B cell (primary cell): ENCODE data around the gene LENEP. TPM values are rescaled to one million over a fixed set of nuclear protein-coding genes. Genes with fewer than 3 reads are reported as not detected.
A peak's percentile ranks its signal among the peaks of the same experiment; 100 is the strongest.

Source experiments
- ATAC-seq: fragments of 200-7000 bp; cut with Tn5 transposase; one replicate; pipeline ENCODE4 v1.10.0; 2021; ENCODE audit warnings: low read depth, mild to moderate bottlenecking, moderate number of reproducible peaks, moderate library complexity
- CTCF ChIA-PET: fragments of 350-600 bp; sonication (Branson Sonifier 250); formaldehyde crosslinking; loops from one replicate; lab custom pipeline; 2021; ENCODE audit warnings: antibody characterized with exemption, inconsistent platforms; lab: Charles Lee
- POLR2A ChIA-PET: fragments of 350-600 bp; sonication (Branson Sonifier 250); formaldehyde crosslinking; loops from one replicate; lab custom pipeline; 2021; ENCODE audit warnings: antibody characterized with exemption; lab: Charles Lee
- DNase-seq: peaks from one replicate; pipeline ENCODE4 v3.0.0; 2013
- H2AFZ ChIP-seq: 2 replicates; pipeline ENCODE4 v1.6.1; 2012; ENCODE audit warnings: mild to moderate bottlenecking, low read depth, low read length; ENCODE audit not compliant: insufficient read depth, poor library complexity, severe bottlenecking
- H3K27ac ChIP-seq, 2 donors: 1 replicate in 1 of 2; 2 replicates in 1 of 2; pipeline ENCODE4 v1.5.1; 2012 to 2013; ENCODE audit warnings: low read length in 2 of 2, mild to moderate bottlenecking in 2 of 2, moderate library complexity in 1 of 2
- H3K27me3 ChIP-seq, 4 experiments: fragments of 200-600 bp in 1 of 4; sonication (generic) in 1 of 4; replicated peaks in 1 of 4; 1 replicate in 2 of 4; 2 replicates in 2 of 4; pipeline versions ENCODE4 v1.6.1 to v1.7.0; 2013 to 2016; ENCODE audit warnings: low read length in 3 of 4, mild to moderate bottlenecking in 2 of 4, mixed read lengths in 1 of 4, moderate library complexity in 1 of 4; ENCODE audit not compliant: insufficient read depth in 4 of 4, control insufficient read depth in 3 of 4; ENCODE audit errors: control extremely low read depth in 1 of 4
- H3K36me3 ChIP-seq, 2 experiments: replicated peaks in 1 of 2; 1 replicate in 1 of 2; 2 replicates in 1 of 2; pipeline versions ENCODE4 v1.6.1 to v1.7.1; 2013; ENCODE audit warnings: low read length in 1 of 2; ENCODE audit not compliant: insufficient read depth in 2 of 2, control insufficient read depth in 1 of 2; ENCODE audit errors: control extremely low read depth in 1 of 2, extremely low read depth in 1 of 2
- H3K4me1 ChIP-seq, 2 donors: fragments of 200-600 bp in 1 of 2; sonication (generic) in 1 of 2; 1 replicate in 1 of 2; 2 replicates in 1 of 2; pipeline versions ENCODE4 v1.5.1 to v1.6.1; 2013 to 2017; ENCODE audit warnings: low read length in 2 of 2; ENCODE audit not compliant: control insufficient read depth in 2 of 2, insufficient read depth in 2 of 2
- H3K4me2 ChIP-seq: replicated peaks from 2 replicates; pipeline ENCODE3; 2012; ENCODE audit warnings: mild to moderate bottlenecking, low read depth, low read length; ENCODE audit not compliant: poor library complexity, severe bottlenecking
- H3K4me3 ChIP-seq, 5 experiments: fragments of 200-600 bp in 1 of 5; sonication (generic) in 1 of 5; 1 replicate in 3 of 5; 2 replicates in 2 of 5; pipeline versions ENCODE4 v1.5.1 to v1.7.0; 2011 to 2016; ENCODE audit warnings: low read length in 4 of 5, mild to moderate bottlenecking in 4 of 5, low read depth in 2 of 5, control low read depth in 1 of 5, moderate library complexity in 1 of 5; ENCODE audit not compliant: insufficient read depth in 1 of 5; ENCODE audit errors: control extremely low read depth in 1 of 5, extremely low read depth in 1 of 5
- H3K79me2 ChIP-seq: fragments of 200-600 bp; sonication (generic); one replicate; pipeline ENCODE4 v1.6.0; 2016; ENCODE audit warnings: low read length; ENCODE audit not compliant: control insufficient read depth, insufficient read depth
- H3K9ac ChIP-seq: fragments of 200-600 bp; sonication (generic); 2 replicates; pipeline ENCODE4 v1.6.1; 2017; ENCODE audit warnings: mild to moderate bottlenecking, low read length, moderate library complexity
- H3K9me3 ChIP-seq, 3 donors: one replicate each; pipeline versions ENCODE4 v1.6.1 to v1.7.1; 2013; ENCODE audit warnings: low read length in 2 of 3; ENCODE audit not compliant: control insufficient read depth in 2 of 3, insufficient read depth in 1 of 3; ENCODE audit errors: control extremely low read depth in 1 of 3
- H4K20me1 ChIP-seq: 2 replicates; pipeline ENCODE4 v1.6.0; 2012; ENCODE audit warnings: mild to moderate bottlenecking, low read length; ENCODE audit not compliant: insufficient read depth, control insufficient read depth, poor library complexity, severe bottlenecking
- H3K27ac Mint-ChIP-seq: one replicate; pipeline ENCODE4 v1.8.0; 2021; ENCODE audit warnings: mixed read lengths
- H3K27me3 Mint-ChIP-seq: one replicate; pipeline ENCODE4 v1.8.0; 2021; ENCODE audit warnings: mixed read lengths
- H3K4me1 Mint-ChIP-seq: one replicate; pipeline ENCODE4 v1.8.0; 2021; ENCODE audit warnings: mixed read lengths
- H3K4me3 Mint-ChIP-seq: one replicate; pipeline ENCODE4 v1.8.0; 2021; ENCODE audit warnings: mixed read lengths
- H3K9me3 Mint-ChIP-seq: one replicate; pipeline ENCODE4 v1.8.0; 2022; ENCODE audit warnings: mixed read lengths; ENCODE audit not compliant: insufficient read depth
- CTCF ChIP-seq: fragments of 200-600 bp; IDR thresholded peaks from one replicate; pipeline ENCODE4 v1.8.0; 2022; ENCODE audit warnings: antibody characterized with exemption, mild to moderate bottlenecking
- EZH2 ChIP-seq: IDR thresholded peaks from 2 replicates; pipeline ENCODE4 v1.6.1; 2012; ENCODE audit warnings: borderline replicate concordance, low read depth, mild to moderate bottlenecking, moderate library complexity, low read length; ENCODE audit not compliant: insufficient read depth, poor library complexity, severe bottlenecking
- WGBS: methylation state at CpG from one replicate; pipeline ENCODE4 v1.1.5; 2013; ENCODE audit warnings: missing lambda C conversion rate; ENCODE audit not compliant: insufficient coverage; 5-methylcytosine and 5-hydroxymethylcytosine counted together
- intact Hi-C: fragments of 100-400 bp; cut with micrococcal nuclease; formaldehyde crosslinking; loops from one replicate; pipeline ENCODE4 v1.10.0; 2022
- polyA plus RNA-seq: library from polyadenylated mRNA; depleted of rRNA; stranded (reverse); fragments of >200 nt; gene quantifications from 2 replicates; pipeline ENCODE4 v1.2.3, GENCODE V29; 2012
- total RNA-seq, 2 donors: library from RNA; stranded (reverse); fragments of 120-200 nt in 1 of 2; gene quantifications; 1 replicate in 1 of 2; 2 replicates in 1 of 2; pipeline versions ENCODE4 v1.2.3 to v1.2.4, GENCODE V29; 2013 to 2022

LENEP gene
- total and polyA plus RNA-seq, 2 donors (not counting 1 experiment from before 2014, with no cell fraction given), result 2.0 TPM; not detected in 1

DNA sequence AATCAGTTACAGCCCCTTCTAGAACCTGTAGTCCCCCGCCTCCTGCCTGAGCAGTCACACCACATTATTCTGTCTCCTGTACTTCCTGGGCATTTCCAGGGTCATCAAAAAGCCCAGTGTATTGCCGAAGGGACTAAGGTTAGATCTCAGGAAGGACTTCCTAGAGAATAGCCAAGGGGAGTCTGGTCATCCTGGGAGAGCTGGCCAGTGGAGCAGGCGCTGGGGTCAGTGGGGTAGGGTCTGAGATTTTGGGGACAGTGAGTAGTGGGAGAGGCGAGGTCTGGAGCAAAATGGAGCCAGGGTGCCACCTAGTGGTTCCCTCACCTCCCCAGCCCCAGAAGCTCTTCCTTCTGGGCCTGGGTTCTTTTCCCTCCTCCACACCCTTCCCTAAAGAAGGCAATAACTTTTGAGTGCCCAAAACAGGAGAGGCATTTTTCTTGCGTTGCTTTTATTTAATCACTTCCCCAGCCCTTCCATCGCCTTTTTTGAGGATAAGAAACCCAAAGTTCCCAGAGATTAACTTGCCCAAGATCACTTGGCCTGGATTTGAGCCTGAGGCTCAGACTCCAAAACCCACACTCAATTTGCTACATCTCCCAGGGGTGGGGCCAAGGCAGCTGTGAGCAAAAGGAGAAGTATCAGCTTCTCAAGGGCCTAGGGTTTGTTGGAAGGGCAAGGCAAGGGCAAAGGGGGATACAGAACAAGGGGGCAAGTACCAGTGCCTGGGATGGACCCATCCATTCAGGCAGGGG is 49.6 kb upstream of the LENEP start:
- Histone ChIP-seq H3K4me2 (peak overlapping the region; percentile 82), H3K79me2 (peaks cover 26% of the 10 kb centered on the region), H4K20me1 (peaks cover 26% of the 10 kb centered on the region), H3K27me3 (no peaks in the 10 kb centered on the region), H2AFZ (no peak overlapping the region), H3K27ac (peak overlapping the region; percentile 58 to 88), H3K9ac (no peak overlapping the region), H3K9me3 (no peaks in the 10 kb centered on the region), H3K36me3 (peaks cover 0 to 42% of the 10 kb centered on the region in 2 experiments), H3K4me1 (peaks cover 47 to 63% of the 10 kb centered on the region in 2 donors), H3K4me3 (peak overlapping the region in 1 of 5 experiments; percentile 7)
- peak; percentile 22 for ATAC-seq
- peak overlapping the region; percentile 72 for H3K4me3 Mint-ChIP-seq
- WGBS, result 18% methylated on average over 3 of the region's 6 CpGs
- H3K27me3 Mint-ChIP-seq, result no peaks in the 10 kb centered on the region
- ChIA-PET CTCF (interaction anchor here (0.6 to 1.9 kb wide), 18 partner anchors 11 to 464 kb away, joined by 3 to 9 read pairs (median 4); partner anchors contain the start of genes ADAM15, ADAR and KRTCAP2), POLR2A (interaction anchor here (0.6 to 1.5 kb wide), 6 partner anchors 17 to 116 kb away, joined by 3 to 7 read pairs (median 5); partner anchors contain the start of gene PYGO2)
- intact Hi-C loops, result loop anchor here (1.0 kb wide), 1 partner anchor 11 kb away; no protein-coding TSS in a partner anchor
- DNase-seq, result peak; percentile 69
- peaks cover 66% of the 10 kb centered on the region for H3K4me1 Mint-ChIP-seq
- TF ChIP-seq CTCF, result peak; percentile 71
- TF ChIP-seq EZH2, result no peak
- H3K27ac Mint-ChIP-seq, result peak overlapping the region; percentile 89
- no peaks in the 10 kb centered on the region for H3K9me3 Mint-ChIP-seq
